ENCODE measurements around the gene MSRB3.
"Not testable (repeated sequence)": the region's sequence is repeated elsewhere in the genome, so short reads cannot be mapped to it uniquely, and the experiment has no call there.

Gene MSRB3

GRCh38 chr12:65465766-65466547 is 187.5 kb downstream of the MSRB3 start:
- TF ChIP-seq CTCF (IDR thresholded peaks at IDR 0.05; ENCODE audit: insufficient read depth, low read length, missing control alignments), result no peak
- DNase-seq (ENCODE audit: low read depth, low spot score), result no peak
- POLR2A ChIA-PET, result no interaction called here
- CTCF ChIA-PET, result no interaction called here
- no peak overlapping the region for H3K4me3 ChIP-seq (ENCODE audit: low read depth, low read length)

GRCh38 chr12:65466911-65467310 is 188.4 kb downstream of the MSRB3 start:
- no peak for DNase-seq (ENCODE audit: low read depth, low spot score)
- H3K4me3 ChIP-seq (ENCODE audit: low read depth, low read length), result no peak overlapping the region
- CTCF ChIA-PET, result no interaction called here
- POLR2A ChIA-PET, result no interaction called here
- TF ChIP-seq CTCF (IDR thresholded peaks at IDR 0.05; ENCODE audit: insufficient read depth, low read length, missing control alignments), result no peak

- no peak for DNase-seq (ENCODE audit: low read depth, low spot score)
- POLR2A ChIA-PET, result interaction anchor here (1.1 to 1.6 kb wide), 2 partner anchors 39 to 56 kb away, joined by 3 read pairs; no protein-coding TSS in a partner anchor
- CTCF ChIA-PET, result interaction anchor here (1.3 kb wide), 1 partner anchor 161 kb away, joined by 3 read pairs; no protein-coding TSS in a partner anchor
- TF ChIP-seq CTCF (IDR thresholded peaks at IDR 0.05; ENCODE audit: insufficient read depth, low read length, missing control alignments), result no peak
- H3K4me3 ChIP-seq (ENCODE audit: low read depth, low read length), result no peak overlapping the region
Measured at GRCh38 chr12:65470256-65470655, 191.8 kb downstream of the MSRB3 start.

GRCh38 chr12:65472079-65472478 is 193.6 kb downstream of the MSRB3 start:
- ChIA-PET POLR2A (interaction anchor here (0.6 kb wide), 1 partner anchor 352 kb away, joined by 3 read pairs; the partner anchor contains the start of gene HMGA2), CTCF (no interaction called here)
- no peak for DNase-seq (ENCODE audit: low read depth, low spot score)
- H3K4me3 ChIP-seq (ENCODE audit: low read depth, low read length), result no peak overlapping the region
- no peak for TF ChIP-seq CTCF (IDR thresholded peaks at IDR 0.05; ENCODE audit: insufficient read depth, low read length, missing control alignments)

- ChIA-PET POLR2A (no interaction called here), CTCF (no interaction called here)
- no peak overlapping the region for H3K4me3 ChIP-seq (ENCODE audit: low read depth, low read length)
- TF ChIP-seq CTCF (IDR thresholded peaks at IDR 0.05; ENCODE audit: insufficient read depth, low read length, missing control alignments), result no peak
- no peak for DNase-seq (ENCODE audit: low read depth, low spot score)
Measured at GRCh38 chr12:65474831-65475230, 196.3 kb downstream of the MSRB3 start.

- no peak overlapping the region for H3K4me3 ChIP-seq (ENCODE audit: low read depth, low read length)
- ChIA-PET CTCF (no interaction called here), POLR2A (interaction anchor here (0.7 kb wide), 1 partner anchor 51 kb away, joined by 3 read pairs; no protein-coding TSS in a partner anchor)
- TF ChIP-seq CTCF (IDR thresholded peaks at IDR 0.05; ENCODE audit: insufficient read depth, low read length, missing control alignments), result no peak
- no peak for DNase-seq (ENCODE audit: low read depth, low spot score)
Measured at GRCh38 chr12:65477721-65478120, 199.2 kb downstream of the MSRB3 start.

GRCh38 chr12:65483891-65484516 is 205.5 kb downstream of the MSRB3 start:
- CTCF ChIA-PET; POLR2A ChIA-PET; DNase-seq (ENCODE audit: low read depth, low spot score); H3K4me3 ChIP-seq (ENCODE audit: low read depth, low read length): not testable (repeated sequence)

Data from AG04449 (cell line).